ENCODE measurements around the gene ALOX15B. TPM values are rescaled to one million over a fixed set of nuclear protein-coding genes. Genes with fewer than 3 reads are reported as not detected.

Gene ALOX15B
- total RNA-seq, 5 donors from 2014 or later (not counting 1 experiment from before 2014, with no cell fraction given) = 0.10 to 0.20 (median 0.13) TPM; not detected in 2

GRCh38 chr17:8087952-8088230, 49.0 kb downstream of the ALOX15B start:
- Histone ChIP-seq H3K4me3 (ENCODE audit: control insufficient read depth in 1 of 2, extremely low read depth in 1 of 2, low read length in 1 of 2) (no peak overlapping the region), H3K9me3 (no peaks in the 10 kb centered on the region), H3K27me3 (replicated peaks in 1 of 2; ENCODE audit: control insufficient read depth in 2 of 2, extremely low read depth in 1 of 2, insufficient read depth in 2 of 2, low read length in 1 of 2) (peaks cover 2 to 62% of the 10 kb centered on the region in 2 experiments), H3K36me3 (ENCODE audit: control insufficient read depth in 2 of 2, extremely low read depth in 1 of 2, insufficient read depth in 1 of 2, low read length in 1 of 2) (no peaks in the 10 kb centered on the region), H3K27ac (ENCODE audit: low read length) (no peak overlapping the region), H3K4me1 (ENCODE audit: control insufficient read depth in 1 of 2, extremely low read depth in 1 of 2, insufficient read depth in 2 of 2, low read length in 2 of 2) (no peaks in the 10 kb centered on the region)
- H3K4me3 Mint-ChIP-seq = no peak overlapping the region
- ChIA-PET CTCF (interaction anchor here (0.7 to 1.0 kb wide), 3 partner anchors 14 to 37 kb away, joined by 3 to 5 read pairs (median 3); no protein-coding TSS in a partner anchor), POLR2A (no interaction called here)
- H3K27ac Mint-ChIP-seq = no peak overlapping the region
- H3K9me3 Mint-ChIP-seq = no peaks in the 10 kb centered on the region
- H3K4me1 Mint-ChIP-seq = peaks cover 0 to 5% (median 0%) of the 10 kb centered on the region in 3 donors
- peaks cover 24 to 44% of the 10 kb centered on the region in 2 donors for H3K27me3 Mint-ChIP-seq
- ATAC-seq (replicated peaks in 1 of 4) = no peak
- no peaks in the 10 kb centered on the region for H3K36me3 Mint-ChIP-seq
- no peak for DNase-seq
- 86% methylated on average over 4 of the region's 5 CpGs for WGBS (ENCODE audit: insufficient coverage)

DNA sequence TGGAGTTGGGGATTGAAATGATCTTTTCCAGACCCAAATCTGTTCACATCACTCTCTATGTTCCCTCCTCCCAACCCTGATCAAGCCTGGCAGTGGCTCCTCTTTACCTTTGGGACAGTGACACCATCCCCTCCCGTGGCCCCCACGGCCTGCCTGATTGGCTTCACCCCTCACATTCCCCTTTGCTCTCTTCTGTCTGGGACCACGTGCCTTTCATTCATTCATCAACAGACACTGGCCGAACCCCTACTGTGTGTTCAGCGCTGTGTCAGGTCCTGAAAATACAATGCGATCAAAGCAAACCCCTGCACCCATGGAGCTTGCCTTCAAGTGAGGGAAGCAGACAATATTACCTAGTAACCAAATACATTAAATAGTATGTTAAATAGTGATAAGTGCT, 50.9 kb downstream of the ALOX15B start:
- H3K4me3 Mint-ChIP-seq = no peak overlapping the region
- peak overlapping the region in 1 of 2 donors; percentile 52 for H3K27ac Mint-ChIP-seq
- POLR2A ChIA-PET = no interaction called here
- no peak overlapping the region for H3K27ac ChIP-seq (ENCODE audit: low read length)
- H3K4me1 Mint-ChIP-seq = peaks cover 7 to 14% (median 10%) of the 10 kb centered on the region in 3 donors
- DNase-seq (no peak), ATAC-seq (replicated peaks in 1 of 4) (no peak)
- H3K27me3 ChIP-seq (replicated peaks in 1 of 2; ENCODE audit: control insufficient read depth in 2 of 2, extremely low read depth in 1 of 2, insufficient read depth in 2 of 2, low read length in 1 of 2) = peaks cover 2 to 64% of the 10 kb centered on the region in 2 experiments
- 71% methylated on average over 4 of the region's 6 CpGs for WGBS (ENCODE audit: insufficient coverage)
- H3K4me1 ChIP-seq (ENCODE audit: control insufficient read depth in 1 of 2, extremely low read depth in 1 of 2, insufficient read depth in 2 of 2, low read length in 2 of 2) = peaks cover 0 to 9% of the 10 kb centered on the region in 2 experiments
- H3K9me3 ChIP-seq = no peaks in the 10 kb centered on the region
- CTCF ChIA-PET = no interaction called here
- H3K36me3 Mint-ChIP-seq = no peaks in the 10 kb centered on the region
- H3K9me3 Mint-ChIP-seq = no peaks in the 10 kb centered on the region
- H3K36me3 ChIP-seq (ENCODE audit: control insufficient read depth in 2 of 2, extremely low read depth in 1 of 2, insufficient read depth in 1 of 2, low read length in 1 of 2) = no peaks in the 10 kb centered on the region
- H3K4me3 ChIP-seq (ENCODE audit: control insufficient read depth in 1 of 2, extremely low read depth in 1 of 2, low read length in 1 of 2) = no peak overlapping the region
- H3K27me3 Mint-ChIP-seq = peaks cover 24 to 42% of the 10 kb centered on the region in 2 donors

GRCh38 chr17:8091033-8091687, 52.3 kb downstream of the ALOX15B start:
- Mint-ChIP-seq H3K4me1 (peaks cover 12 to 21% (median 18%) of the 10 kb centered on the region in 3 donors), H3K4me3 (no peak overlapping the region), H3K9me3 (no peaks in the 10 kb centered on the region), H3K27me3 (peaks cover 24 to 38% of the 10 kb centered on the region in 2 donors), H3K27ac (no peak overlapping the region), H3K36me3 (no peaks in the 10 kb centered on the region)
- H3K4me3 ChIP-seq (ENCODE audit: control insufficient read depth in 1 of 2, extremely low read depth in 1 of 2, low read length in 1 of 2) = no peak overlapping the region
- DNase-seq (no peak), ATAC-seq (replicated peaks in 1 of 4) (no peak)
- ChIA-PET POLR2A (no interaction called here), CTCF (interaction anchor here (0.6 to 1.7 kb wide), 4 partner anchors 19 to 807 kb away, joined by 3 to 7 read pairs (median 4); no protein-coding TSS in a partner anchor)
- H3K4me1 ChIP-seq (ENCODE audit: control insufficient read depth in 1 of 2, extremely low read depth in 1 of 2, insufficient read depth in 2 of 2, low read length in 2 of 2) = peaks cover 0 to 13% of the 10 kb centered on the region in 2 experiments
- no peaks in the 10 kb centered on the region for H3K9me3 ChIP-seq
- no peaks in the 10 kb centered on the region for H3K36me3 ChIP-seq (ENCODE audit: control insufficient read depth in 2 of 2, extremely low read depth in 1 of 2, insufficient read depth in 1 of 2, low read length in 1 of 2)
- peaks cover 2 to 60% of the 10 kb centered on the region in 2 experiments for H3K27me3 ChIP-seq (replicated peaks in 1 of 2; ENCODE audit: control insufficient read depth in 2 of 2, extremely low read depth in 1 of 2, insufficient read depth in 2 of 2, low read length in 1 of 2)
- H3K27ac ChIP-seq (ENCODE audit: low read length) = no peak overlapping the region
- 36% methylated on average over 3 of the region's 9 CpGs for WGBS (ENCODE audit: insufficient coverage)

DNA sequence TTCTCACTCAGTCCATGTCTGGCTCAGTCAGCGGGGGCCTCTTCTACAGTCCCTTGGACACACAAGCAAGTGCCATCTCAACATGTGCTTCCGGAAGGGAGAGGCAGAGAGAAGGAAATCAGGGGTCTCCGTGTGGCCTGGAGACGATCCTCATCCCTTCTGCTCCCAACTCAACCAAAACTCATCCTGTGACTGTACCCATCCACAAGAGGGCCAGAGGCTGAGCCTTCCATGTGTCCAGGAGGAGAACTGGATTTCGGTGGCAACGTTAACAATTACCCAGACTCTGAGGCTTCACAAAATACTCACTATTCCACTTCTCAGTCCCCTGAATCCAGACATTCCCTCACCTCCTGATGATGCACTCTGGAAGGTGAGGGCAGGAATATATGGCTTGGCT, 56.5 kb downstream of the ALOX15B start:
- no peaks in the 10 kb centered on the region for H3K36me3 ChIP-seq (ENCODE audit: control insufficient read depth in 2 of 2, extremely low read depth in 1 of 2, insufficient read depth in 1 of 2, low read length in 1 of 2)
- no peaks in the 10 kb centered on the region for H3K9me3 ChIP-seq
- 78% methylated on average over 4 of the region's 6 CpGs for WGBS (ENCODE audit: insufficient coverage)
- H3K27me3 ChIP-seq (replicated peaks in 1 of 2; ENCODE audit: control insufficient read depth in 2 of 2, extremely low read depth in 1 of 2, insufficient read depth in 2 of 2, low read length in 1 of 2) = peaks cover 0 to 38% of the 10 kb centered on the region in 2 experiments
- Mint-ChIP-seq H3K36me3 (no peaks in the 10 kb centered on the region), H3K9me3 (no peaks in the 10 kb centered on the region), H3K27me3 (peaks cover 3 to 18% of the 10 kb centered on the region in 2 donors), H3K27ac (peak overlapping the region in 1 of 2 donors; percentile 24), H3K4me1 (peaks cover 12 to 25% (median 21%) of the 10 kb centered on the region in 3 donors), H3K4me3 (peak overlapping the region in 1 of 3 donors; percentile 74)
- H3K4me3 ChIP-seq (ENCODE audit: control insufficient read depth in 1 of 2, extremely low read depth in 1 of 2, low read length in 1 of 2) = no peak overlapping the region
- no peak for DNase-seq
- no peak overlapping the region for H3K27ac ChIP-seq (ENCODE audit: low read length)
- no peak for ATAC-seq (replicated peaks in 1 of 4)
- POLR2A ChIA-PET = no interaction called here
- H3K4me1 ChIP-seq (ENCODE audit: control insufficient read depth in 1 of 2, extremely low read depth in 1 of 2, insufficient read depth in 2 of 2, low read length in 2 of 2) = peaks cover 0 to 13% of the 10 kb centered on the region in 2 experiments
- CTCF ChIA-PET = interaction anchor here (1.6 to 2.0 kb wide), 2 partner anchors 9 to 206 kb away, joined by 4 to 10 read pairs; no protein-coding TSS in a partner anchor

DNA sequence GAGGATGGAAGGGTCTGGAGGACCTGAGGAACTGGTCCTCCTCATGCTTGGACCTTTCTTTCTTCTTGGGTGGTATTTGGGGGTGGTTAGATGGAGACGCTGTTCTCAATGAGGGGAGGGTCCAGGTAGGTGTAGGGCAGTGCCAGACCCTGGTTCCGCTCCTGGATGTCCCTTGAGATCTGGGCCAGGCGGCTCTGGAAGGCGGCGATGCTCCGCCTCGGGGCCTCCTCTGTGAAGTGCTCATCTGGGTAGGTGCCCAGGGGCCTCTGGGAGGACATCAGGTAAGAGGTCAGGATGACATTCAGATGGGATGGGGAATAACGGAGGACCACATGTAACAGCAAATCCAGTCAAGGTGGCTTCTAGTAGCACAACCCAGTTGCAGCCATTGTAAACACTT, 57.7 kb downstream of the ALOX15B start:
- H3K4me1 Mint-ChIP-seq = peaks cover 12 to 25% (median 17%) of the 10 kb centered on the region in 3 donors
- WGBS (ENCODE audit: insufficient coverage) = 93% methylated on average over 5 of the region's 8 CpGs
- Histone ChIP-seq H3K36me3 (ENCODE audit: control insufficient read depth in 2 of 2, extremely low read depth in 1 of 2, insufficient read depth in 1 of 2, low read length in 1 of 2) (no peaks in the 10 kb centered on the region), H3K4me1 (ENCODE audit: control insufficient read depth in 1 of 2, extremely low read depth in 1 of 2, insufficient read depth in 2 of 2, low read length in 2 of 2) (peaks cover 0 to 13% of the 10 kb centered on the region in 2 experiments), H3K27ac (ENCODE audit: low read length) (no peak overlapping the region), H3K9me3 (no peaks in the 10 kb centered on the region), H3K4me3 (ENCODE audit: control insufficient read depth in 1 of 2, extremely low read depth in 1 of 2, low read length in 1 of 2) (no peak overlapping the region), H3K27me3 (replicated peaks in 1 of 2; ENCODE audit: control insufficient read depth in 2 of 2, extremely low read depth in 1 of 2, insufficient read depth in 2 of 2, low read length in 1 of 2) (peaks cover 0 to 30% of the 10 kb centered on the region in 2 experiments)
- H3K9me3 Mint-ChIP-seq = no peaks in the 10 kb centered on the region
- no peak for ATAC-seq (replicated peaks in 1 of 4)
- peaks cover 3 to 9% of the 10 kb centered on the region in 2 donors for H3K27me3 Mint-ChIP-seq
- CTCF ChIA-PET = no interaction called here
- no peak overlapping the region for H3K4me3 Mint-ChIP-seq
- no peak overlapping the region for H3K27ac Mint-ChIP-seq
- H3K36me3 Mint-ChIP-seq = no peaks in the 10 kb centered on the region
- POLR2A ChIA-PET = no interaction called here
- DNase-seq = no peak

Other genes with a start within 250 kb of the ALOX15B start
- gene KDM6B, start 204.8 kb upstream of the ALOX15B start, total RNA-seq = 100 to 1,000 TPM in 3 of 5 donors, 10 to 100 TPM in 2; 87.3 to 180 (median 108) TPM
- 10 to 100 TPM in 2 of 5 donors, 1 to 10 TPM in 3; 5.8 to 27.1 (median 8.4) TPM for gene TMEM88, start 184.0 kb upstream of the ALOX15B start, total RNA-seq
- 10 to 100 TPM; 15.8 to 40.6 (median 33.6) TPM for gene NAA38, start 181.5 kb upstream of the ALOX15B start, total RNA-seq
- 10 to 100 TPM in 2 of 5 donors, 1 to 10 TPM in 3; 5.5 to 12.4 (median 8.4) TPM for gene CYB5D1, start 181.1 kb upstream of the ALOX15B start, total RNA-seq
- 100 to 1,000 TPM; 250 to 331 (median 274) TPM for gene CHD3, start 150.3 kb upstream of the ALOX15B start, total RNA-seq
- gene RNF227, start 122.8 kb upstream of the ALOX15B start, total RNA-seq = 1 to 10 TPM; 2.9 to 7.3 (median 5.2) TPM
- gene KCNAB3, start 109.2 kb upstream of the ALOX15B start, total RNA-seq = 10 to 100 TPM; 10.0 to 18.1 (median 14.5) TPM
- gene TRAPPC1, start 107.1 kb upstream of the ALOX15B start, total RNA-seq = 100 to 1,000 TPM in 3 of 5 donors, 10 to 100 TPM in 2; 95.4 to 138 (median 113) TPM
- gene CNTROB, start 106.9 kb upstream of the ALOX15B start, total RNA-seq = 10 to 100 TPM; 28.9 to 34.9 (median 32.9) TPM
- under 1 TPM in 1 of 5 donors, not detected in 4; 0.06 TPM for gene GUCY2D, start 36.4 kb upstream of the ALOX15B start, total RNA-seq
- 1 to 10 TPM in 1 of 5 donors, under 1 TPM in 3, not detected in 1; 0.63 to 1.1 (median 0.81) TPM for gene ALOX12B, start 48.7 kb downstream of the ALOX15B start, total RNA-seq
- 1 to 10 TPM in 1 of 5 donors, under 1 TPM in 3, not detected in 1; 0.13 to 1.2 (median 0.19) TPM for gene ALOXE3, start 79.5 kb downstream of the ALOX15B start, total RNA-seq
- 1 to 10 TPM in 1 of 5 donors, under 1 TPM in 2, not detected in 2; 0.16 to 1.6 (median 0.23) TPM for gene HES7, start 85.0 kb downstream of the ALOX15B start, total RNA-seq
- gene PER1, start 113.3 kb downstream of the ALOX15B start, total RNA-seq = 1,000 to 10,000 TPM in 2 of 5 donors, 10 to 100 TPM in 3; 62.6 to 1,675 (median 82.4) TPM
- 100 to 1,000 TPM; 160 to 243 (median 186) TPM for gene VAMP2, start 123.9 kb downstream of the ALOX15B start, total RNA-seq
- gene TMEM107, start 137.3 kb downstream of the ALOX15B start, total RNA-seq = 10 to 100 TPM; 23.4 to 28.9 (median 25.0) TPM
- gene BORCS6, start 151.1 kb downstream of the ALOX15B start, total RNA-seq = 10 to 100 TPM in 3 of 5 donors, 1 to 10 TPM in 2; 6.7 to 21.3 (median 17.2) TPM
- gene AURKB, start 171.5 kb downstream of the ALOX15B start, total RNA-seq = 1 to 10 TPM; 1.0 to 2.7 (median 1.7) TPM
- 100 to 1,000 TPM; 230 to 309 (median 269) TPM for gene CTC1, start 209.0 kb downstream of the ALOX15B start, total RNA-seq
- gene PFAS, start 210.2 kb downstream of the ALOX15B start, total RNA-seq = 10 to 100 TPM; 31.5 to 52.4 (median 37.8) TPM
- gene RANGRF, start 249.6 kb downstream of the ALOX15B start, total RNA-seq = 10 to 100 TPM; 29.0 to 41.8 (median 40.9) TPM

Data from T-cell (primary cell).